Measurements from ENCODE around the gene NFATC3.
A peak's percentile ranks its signal among the peaks of the same experiment; 100 is the strongest.

NFATC3 gene

DNA sequence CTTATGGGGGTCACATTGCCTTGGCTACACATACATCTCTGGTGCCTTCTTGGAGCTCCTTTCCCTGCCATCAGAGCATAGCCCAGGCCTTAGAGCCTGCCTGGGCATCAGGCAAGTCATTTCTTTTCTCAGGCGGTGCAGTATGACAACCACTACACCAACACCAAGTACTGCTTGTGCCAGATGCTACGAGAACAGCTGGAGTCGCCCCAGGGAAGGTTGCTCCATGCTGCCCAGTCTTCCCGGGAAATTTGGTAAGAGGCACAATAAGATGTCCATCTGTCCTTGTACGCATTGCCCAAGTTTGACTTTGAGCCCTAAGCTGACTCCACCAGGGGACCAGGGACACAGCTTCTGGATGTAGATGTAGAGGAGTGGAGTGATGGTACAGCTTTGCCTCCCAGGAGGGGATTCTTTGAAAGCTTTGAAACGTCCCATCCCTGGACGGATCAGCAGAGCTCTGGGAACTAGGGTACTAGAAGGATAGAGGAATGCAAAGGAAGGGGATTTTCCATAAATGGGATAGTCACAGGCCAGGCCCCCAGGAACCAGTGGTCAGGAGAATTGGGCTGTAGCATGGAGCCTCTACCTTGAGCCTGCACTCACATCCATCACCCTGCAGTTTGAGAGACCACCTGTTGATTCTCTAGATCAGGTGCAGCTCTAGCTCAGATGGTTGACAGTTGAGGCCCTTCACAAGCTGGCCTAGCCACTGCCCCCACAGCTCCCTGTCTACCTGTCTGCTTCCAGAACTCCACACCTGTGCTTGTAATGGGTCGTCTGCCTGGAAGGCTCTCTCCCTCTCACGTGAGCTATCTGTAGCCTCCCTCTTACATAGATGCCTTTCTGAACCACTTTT is 11.0 kb upstream of the NFATC3 start:
- no peak for DNase-seq (ENCODE audit: low spot score)

DNA sequence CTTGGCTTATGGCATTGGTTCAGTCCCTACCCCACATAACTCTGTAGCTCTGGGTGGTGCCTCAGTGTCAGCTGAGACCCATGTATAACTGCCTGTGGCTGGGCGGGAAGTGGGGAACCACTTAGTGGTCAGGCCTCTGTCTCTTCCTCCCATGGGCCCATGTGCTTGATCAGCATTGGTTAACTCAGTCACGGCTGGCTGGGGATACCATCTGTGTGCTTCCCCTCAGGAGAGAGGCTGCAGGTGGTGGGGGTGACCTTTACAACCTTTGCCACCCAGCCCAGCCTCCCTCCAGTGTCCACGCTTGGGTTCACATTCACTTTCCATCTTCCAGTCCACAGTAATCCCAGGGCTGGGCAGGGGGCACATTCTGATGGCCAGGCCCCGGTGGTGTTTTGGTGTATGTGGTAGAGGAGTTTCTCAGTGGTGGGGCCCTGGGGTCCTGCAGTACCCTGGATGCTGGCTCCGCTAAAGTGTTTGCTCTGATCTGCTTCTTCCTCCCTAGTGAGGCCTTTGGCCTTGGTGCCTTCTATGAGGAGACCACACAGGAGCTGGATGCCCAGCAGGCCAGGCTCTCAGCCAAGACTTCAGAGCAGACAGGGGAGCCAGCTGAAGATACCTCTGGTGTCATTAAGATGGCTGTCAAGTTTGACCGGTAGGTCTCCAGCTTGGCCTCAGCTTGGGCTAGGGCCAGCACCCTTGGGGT is 10.2 kb upstream of the NFATC3 start:
- no peak for DNase-seq (ENCODE audit: low spot score)

DNA sequence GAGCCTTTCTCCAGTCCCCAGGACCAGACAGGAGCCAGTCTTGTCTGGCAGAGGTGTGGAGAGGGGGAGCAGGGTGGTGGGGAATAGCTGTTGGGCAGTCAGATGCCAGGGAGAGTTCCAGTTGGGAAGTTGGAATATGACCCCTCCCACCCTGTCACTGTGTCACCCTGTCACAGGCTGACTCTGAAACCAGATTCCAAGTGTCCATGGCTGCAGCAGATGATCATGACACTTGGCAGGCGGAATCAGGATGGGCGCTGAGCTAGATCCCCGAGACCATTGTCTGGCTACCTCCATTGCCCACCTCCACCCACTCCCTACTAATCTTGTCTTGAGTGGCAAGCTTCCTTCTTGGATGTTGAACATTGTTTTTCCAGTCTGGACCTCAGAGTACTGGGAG is 9.2 kb upstream of the NFATC3 start:
- no peak for DNase-seq (ENCODE audit: low spot score)

DNA sequence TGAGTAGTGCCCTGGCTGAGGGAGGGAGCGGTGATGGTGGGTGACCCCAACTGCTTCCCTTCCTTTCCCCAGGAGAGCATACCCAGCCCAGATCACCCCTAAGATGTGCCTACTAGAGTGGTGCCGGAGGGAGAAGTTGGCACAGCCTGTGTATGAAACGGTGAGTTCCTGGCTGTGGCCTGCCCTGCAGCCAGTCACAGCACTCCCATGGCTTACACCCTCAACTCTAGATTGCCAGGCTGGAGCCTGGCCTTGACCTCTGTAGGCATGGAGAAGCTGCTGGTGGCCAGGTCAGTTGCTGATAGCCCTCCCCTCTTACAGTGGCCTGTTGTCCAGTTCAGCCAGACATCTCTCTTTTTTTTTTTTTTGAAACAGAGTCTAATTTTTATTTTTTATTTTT is 8.6 kb upstream of the NFATC3 start:
- DNase-seq (ENCODE audit: low spot score), result no peak

GRCh38 chr16:68077866-68078700 is 7.1 kb upstream of the NFATC3 start:
- no peak for DNase-seq (ENCODE audit: low spot score)

GRCh38 chr16:68078701-68079375 is 6.3 kb upstream of the NFATC3 start:
- no peak for DNase-seq (ENCODE audit: low spot score)

- DNase-seq (ENCODE audit: low spot score), result no peak
Measured at GRCh38 chr16:68079376-68079625, 5.9 kb upstream of the NFATC3 start.

- DNase-seq (ENCODE audit: low spot score), result no peak
Measured at GRCh38 chr16:68079626-68080344, 5.4 kb upstream of the NFATC3 start.

DNA sequence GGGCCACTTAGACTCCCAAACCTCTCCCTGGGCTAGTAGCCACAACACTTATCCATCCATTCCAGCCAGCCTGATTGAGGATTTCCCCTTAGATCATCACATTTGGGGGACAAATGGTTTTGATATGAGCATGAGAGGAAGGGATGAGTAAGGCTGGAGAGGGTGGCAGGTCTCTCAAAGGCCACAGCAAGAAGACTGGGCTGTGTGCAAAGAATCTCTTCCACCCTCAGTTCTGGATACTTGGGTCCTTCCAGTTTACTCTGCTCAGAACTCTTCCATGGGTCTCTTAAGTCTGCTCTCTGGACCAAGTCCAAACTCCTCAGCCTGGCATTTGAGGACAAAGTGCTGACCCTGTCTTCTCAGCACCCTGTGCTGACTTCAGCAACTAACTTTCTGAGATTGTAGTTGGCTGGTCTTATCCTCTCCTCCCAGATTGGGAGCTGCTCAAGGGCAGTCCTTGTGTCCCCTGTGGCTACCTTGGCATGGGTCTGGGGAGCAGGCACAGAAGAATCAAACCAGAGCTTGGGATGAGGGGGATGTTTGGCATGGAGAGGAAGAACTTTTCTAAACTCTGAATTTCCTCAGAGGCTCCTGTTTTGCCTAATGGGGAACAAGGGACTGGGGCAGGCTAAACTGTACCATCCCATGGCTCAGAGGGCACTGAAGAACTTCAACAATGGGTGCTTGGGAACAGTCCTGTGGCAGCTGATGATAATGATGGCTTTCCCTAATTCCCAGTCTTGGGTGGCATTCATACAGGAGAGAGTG is 3.1 kb upstream of the NFATC3 start:
- no peak for DNase-seq (ENCODE audit: low spot score)

DNA sequence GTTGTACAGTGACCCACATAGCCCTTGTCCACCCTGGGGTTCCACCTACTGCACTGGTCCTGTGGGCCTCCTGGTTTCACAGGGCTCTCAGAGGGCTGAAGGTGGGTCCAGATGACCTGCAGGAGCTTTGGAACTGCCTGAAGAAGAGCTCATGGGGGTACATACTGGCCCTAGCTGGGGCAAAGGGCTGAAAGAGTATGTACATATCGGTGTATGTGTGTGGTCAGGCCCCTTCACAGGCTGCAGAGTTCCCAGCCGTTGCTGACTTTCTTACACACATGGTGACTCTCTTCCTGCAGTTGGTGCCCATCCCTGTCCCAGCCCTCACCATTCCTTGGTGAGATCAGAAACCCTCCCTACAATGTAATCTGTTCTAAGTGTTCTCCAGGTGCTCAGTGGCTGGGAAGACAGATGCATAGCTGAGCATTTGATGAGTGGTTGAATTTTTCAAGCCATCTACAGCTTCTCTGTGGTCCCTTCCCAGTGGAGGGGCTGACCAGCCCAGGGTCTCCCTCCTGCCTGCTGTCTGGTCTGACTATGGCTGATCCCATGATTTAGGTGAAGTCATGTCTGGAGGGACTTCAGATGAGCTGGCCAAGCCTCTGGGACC is 2.4 kb upstream of the NFATC3 start:
- no peak for DNase-seq (ENCODE audit: low spot score)

DNA sequence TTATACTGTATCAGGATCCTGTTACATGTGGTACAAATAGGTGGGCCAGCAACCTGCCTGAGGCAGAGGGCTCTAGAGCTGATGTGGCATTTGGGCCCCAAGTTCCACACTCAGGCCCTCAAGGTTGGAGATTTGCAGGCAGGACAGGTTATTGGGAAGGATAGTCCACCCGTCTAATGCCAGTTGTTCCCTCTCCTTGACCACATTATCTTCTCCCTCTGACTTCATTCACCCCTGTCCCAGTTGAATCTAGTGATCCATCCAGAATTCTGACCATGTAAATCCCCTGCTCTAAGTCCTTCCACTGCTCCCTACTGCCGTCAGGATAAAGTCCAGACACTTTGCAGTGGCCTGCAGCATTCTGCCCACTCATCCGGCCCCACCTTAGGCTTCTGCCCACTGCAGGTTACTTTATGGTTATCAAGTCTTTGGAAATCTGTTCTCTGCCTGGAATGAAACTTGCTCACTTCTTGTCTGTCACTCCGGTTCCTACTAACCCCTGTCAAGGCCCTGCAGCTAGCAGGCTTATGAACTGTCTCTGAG is 1.9 kb upstream of the NFATC3 start:
- DNase-seq (ENCODE audit: low spot score), result no peak

DNA sequence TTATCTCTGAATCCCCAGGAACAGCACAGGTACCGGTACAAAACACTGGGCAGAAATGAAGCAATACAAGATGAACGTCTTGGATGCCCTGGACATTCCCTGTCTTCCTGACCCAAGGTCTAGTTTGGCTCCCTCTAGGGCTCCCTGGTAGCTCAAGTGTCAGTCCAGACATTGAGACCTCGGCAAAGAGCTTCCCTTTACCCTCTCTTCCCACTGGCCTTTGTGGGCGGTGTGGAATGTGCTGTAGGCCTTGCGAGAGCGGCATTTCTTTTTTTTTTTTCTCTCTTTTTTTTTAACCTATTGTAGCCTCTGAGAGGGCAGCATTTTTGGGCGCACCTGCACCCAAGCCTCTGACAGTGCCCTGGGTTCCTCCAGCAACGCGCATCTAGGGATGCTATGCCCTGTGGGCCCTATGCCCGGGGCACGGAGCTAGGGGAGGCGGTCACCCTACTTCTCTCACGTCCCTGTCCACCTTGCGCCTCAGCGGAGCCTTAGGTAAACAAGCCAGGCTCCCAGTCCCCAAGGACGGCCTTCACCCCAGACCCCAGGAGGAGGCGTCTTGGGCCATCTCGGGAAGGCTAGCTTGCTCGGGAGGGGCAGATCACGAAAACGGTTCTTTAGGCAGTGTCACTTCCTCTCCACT is 1.2 kb upstream of the NFATC3 start:
- DNase-seq (ENCODE audit: low spot score), result peak; percentile 53

DNA sequence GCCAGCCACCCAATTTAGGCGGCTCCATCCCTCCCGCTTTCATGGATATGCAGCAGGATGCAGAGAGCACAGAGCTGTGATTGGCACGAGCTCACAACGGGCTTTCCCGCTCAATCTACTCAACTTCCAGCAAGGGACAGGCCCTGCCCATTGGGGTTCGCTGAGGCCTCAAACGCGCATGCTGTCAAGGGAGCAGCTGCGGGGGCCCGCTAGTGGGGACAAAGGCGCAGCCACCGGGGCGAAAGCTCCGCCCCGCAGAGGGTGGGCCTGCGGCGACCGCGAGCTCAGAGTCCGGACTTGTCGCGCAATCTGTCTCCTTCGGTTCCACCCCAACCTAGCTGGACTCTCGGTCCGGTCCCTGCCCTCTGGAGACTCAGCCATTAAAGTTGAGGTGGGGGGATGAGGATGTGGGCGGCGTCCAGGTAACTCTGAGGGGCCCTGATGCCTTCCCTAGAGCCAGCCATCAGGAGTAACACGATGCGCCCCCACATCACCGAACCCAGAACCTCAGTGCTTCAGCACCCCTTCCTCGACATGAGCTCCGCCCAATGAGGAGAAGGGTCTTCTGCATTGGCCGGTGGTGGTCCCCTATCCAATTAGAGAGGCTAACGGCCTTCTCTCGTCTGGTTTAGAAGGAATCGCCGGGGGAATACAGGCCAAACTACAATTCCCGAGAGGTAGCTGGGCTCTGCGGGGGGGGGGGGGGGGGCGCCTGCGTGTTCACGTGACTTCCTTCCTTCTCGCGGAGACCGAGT is 489 bp upstream of the NFATC3 start:
- DNase-seq (ENCODE audit: low spot score), result peak; percentile 86

DNA sequence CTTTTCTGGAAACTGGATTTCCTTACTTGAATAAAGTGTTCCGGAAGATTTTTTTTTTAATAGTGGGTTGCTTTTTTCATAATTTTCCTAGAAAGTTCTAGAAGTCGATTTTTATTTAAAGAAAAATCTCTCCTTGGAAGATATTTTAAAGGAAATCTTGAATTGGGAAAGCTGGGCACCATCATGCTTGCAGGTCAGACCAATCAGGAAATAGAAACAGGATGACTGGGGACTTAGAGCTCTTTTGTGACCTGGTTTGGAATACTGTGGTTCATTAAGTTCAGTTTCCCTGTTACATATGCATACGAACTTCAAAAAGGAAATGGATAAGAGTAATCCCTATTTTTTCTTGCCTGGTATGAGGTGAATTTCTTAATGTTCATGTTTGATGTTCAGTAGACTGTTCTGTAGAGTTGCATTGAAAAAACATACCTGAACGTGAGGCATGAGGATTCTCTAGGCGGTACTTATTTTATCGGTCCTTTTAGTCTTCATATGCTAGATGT is 1.2 kb downstream of the NFATC3 start:
- no peak for DNase-seq (ENCODE audit: low spot score)

GRCh38 chr16:68086860-68087268 is 1.7 kb downstream of the NFATC3 start:
- DNase-seq (ENCODE audit: low spot score), result no peak

DNA sequence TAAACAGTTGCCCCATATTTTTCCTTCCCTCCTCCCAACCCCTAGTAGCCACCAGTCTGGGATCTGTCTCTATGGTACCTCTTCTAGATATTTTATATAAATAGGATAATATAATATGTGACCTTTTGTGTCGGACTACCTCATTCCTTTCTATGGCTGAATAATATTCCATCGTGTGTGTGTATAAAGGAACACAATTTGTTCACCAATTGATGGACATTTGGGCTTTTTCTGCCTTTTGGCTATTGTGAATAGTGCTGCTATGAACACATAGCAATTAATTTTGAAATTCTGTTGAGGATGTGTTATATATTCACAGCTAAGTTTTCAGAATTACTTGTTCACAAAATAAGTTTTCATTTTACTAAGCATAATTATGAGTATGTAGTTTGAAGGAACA is 2.5 kb downstream of the NFATC3 start:
- no peak for DNase-seq (ENCODE audit: low spot score)

DNA sequence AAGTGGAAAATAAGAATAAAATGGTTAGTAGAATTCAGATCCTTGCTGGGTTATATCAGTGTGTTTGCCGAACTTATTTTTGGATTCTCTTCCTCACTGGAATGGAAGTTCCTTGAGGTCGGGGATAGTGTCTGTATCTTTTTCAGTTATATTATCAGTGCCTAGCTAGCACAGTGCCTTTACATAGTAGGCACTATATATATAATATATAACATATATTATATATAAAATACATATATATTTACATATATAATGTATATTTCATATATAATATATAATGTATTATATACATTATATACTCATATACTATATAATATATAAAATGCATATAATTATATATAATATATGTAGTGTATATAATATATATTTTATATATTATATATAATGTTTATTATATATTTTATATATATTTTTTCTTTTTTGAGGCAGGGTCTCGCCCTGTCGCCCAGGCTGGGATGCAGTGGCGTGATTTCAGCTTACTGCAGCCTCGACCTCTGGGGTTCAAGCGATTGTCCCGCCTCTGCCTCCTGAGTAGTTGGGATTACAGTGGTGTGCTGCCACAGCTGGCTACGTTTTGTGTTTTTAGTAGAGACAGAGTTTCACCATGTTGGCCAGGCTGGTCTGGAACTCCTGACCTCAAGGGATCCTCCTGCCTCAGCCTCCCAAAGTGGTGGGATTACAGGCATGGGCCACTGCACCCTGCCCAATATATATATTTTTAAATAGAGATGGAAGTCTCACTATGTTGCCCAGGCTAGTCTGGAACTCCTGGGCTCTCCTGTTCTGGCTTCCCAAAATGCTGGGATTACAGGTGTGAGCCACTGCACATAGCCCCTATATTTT is 3.2 kb downstream of the NFATC3 start:
- DNase-seq (ENCODE audit: low spot score), result no peak

DNA sequence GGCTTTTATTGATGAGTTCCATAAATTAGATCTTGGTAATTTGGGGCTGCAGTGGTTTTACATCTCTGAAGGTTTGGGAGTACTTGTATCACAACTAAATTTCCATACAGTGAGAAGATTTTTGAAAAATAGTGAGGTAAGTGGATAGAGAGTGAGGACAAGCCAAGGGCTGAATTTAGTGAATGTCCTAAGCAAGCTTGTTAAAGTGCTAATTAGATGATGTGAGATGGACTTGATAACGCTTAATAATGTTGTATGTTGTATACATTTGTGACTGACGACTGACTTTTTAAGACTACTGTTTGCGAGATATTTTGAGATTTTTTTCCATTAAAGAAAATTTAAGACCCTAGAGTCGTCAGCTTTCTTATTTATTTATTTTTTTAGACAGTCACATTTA is 3.9 kb downstream of the NFATC3 start:
- DNase-seq (ENCODE audit: low spot score), result no peak

All from iPS-NIHi11 (cell line).